Retinal pigment epithelial cell (primary cell): ENCODE measurements around the gene PFN4.
"Not testable (repeated sequence)": the region's sequence is repeated elsewhere in the genome, so short reads cannot be mapped to it uniquely, and the experiment has no call there.

ENCODE experiments used
- DNase-seq: peaks from one replicate; pipeline ENCODE4 v3.0.0-alpha.2; 2010; ENCODE audit warnings: low read depth
- H3K4me3 ChIP-seq: 2 replicates; pipeline ENCODE4 v1.5.1; 2011; ENCODE audit warnings: mild to moderate bottlenecking, low read length, control low read depth, moderate library complexity
- CTCF ChIP-seq: conservative IDR thresholded peaks from 2 replicates; pipeline ENCODE4 v1.5.1; 2011; ENCODE audit warnings: low read depth, low read length, control low read depth, inconsistent platforms

PFN4 gene

GRCh38 chr2:24159708-24160107 lies 36.6 kb upstream of the PFN4 start:
- H3K4me3 ChIP-seq = no peak overlapping the region

DNA sequence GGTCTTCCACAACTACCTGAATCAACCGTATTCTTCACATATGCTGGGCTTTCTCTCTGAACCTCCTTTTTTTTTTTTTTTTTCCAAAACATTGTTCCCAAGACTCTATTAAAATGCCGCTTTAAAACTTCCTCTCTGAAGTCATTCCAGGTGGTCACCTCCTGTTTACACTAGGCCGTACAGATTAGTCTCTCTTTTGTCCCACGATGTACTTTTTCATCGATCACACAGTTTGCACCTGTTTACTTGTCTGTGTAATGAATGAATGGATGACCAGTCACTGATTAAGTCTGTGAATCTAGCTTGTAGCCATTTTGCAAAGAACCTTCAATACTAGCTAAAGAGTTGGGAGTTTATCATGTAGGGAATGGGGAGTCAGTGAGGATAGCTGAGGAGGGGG lies 35.0 kb upstream of the PFN4 start:
- TF ChIP-seq CTCF = no peak
- no peak for DNase-seq
- no peak overlapping the region for H3K4me3 ChIP-seq

More at GRCh38 chr2:24159708-24160107, 36.6 kb upstream of the PFN4 start:
- DNase-seq = no peak
- no peak for TF ChIP-seq CTCF

- TF ChIP-seq CTCF = no peak
- no peak for DNase-seq
- no peak overlapping the region for H3K4me3 ChIP-seq
Observed at GRCh38 chr2:24153478-24153877, 30.3 kb upstream of the PFN4 start.

DNA sequence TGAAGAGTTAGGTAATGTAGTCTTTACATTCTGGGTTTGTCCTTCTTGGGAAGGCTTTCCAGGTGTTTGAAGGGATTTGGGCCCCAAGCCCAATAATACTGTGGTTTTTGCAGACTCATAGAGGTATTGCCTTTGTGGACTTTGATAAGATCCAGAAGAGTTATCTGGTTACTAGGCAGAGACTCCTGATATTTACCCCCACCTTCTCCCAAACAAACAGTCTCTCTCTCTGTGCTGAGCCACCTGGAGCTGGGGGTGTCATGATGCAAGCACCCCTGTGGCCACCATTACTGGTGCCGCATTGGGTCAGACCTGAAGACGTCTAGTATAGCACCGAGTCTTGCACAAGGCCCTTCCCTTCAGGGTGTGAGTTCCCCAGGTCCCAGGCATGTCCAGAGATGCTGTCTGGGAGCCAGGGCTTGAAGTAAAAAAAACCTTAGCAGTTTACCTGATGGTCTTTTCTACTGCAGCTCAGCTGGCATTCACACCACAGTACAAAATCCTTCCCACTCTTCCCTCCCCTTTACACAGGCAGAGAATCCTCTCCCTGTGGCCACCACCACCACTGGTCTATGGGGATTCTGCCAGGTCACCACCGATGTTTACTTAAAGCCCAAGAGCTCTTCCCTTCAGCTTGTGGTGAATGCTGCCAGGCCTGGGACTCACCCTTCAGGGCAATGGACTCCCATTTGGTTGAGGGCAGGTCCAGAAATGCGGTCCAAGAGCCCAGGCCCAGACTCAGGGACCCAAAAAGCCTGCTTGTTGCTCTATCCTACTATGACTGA lies 29.5 kb upstream of the PFN4 start:
- TF ChIP-seq CTCF = no peak
- DNase-seq = no peak
- H3K4me3 ChIP-seq = no peak overlapping the region

GRCh38 chr2:24147364-24147763 lies 24.2 kb upstream of the PFN4 start:
- TF ChIP-seq CTCF = no peak
- DNase-seq = no peak
- H3K4me3 ChIP-seq = no peak overlapping the region

DNA sequence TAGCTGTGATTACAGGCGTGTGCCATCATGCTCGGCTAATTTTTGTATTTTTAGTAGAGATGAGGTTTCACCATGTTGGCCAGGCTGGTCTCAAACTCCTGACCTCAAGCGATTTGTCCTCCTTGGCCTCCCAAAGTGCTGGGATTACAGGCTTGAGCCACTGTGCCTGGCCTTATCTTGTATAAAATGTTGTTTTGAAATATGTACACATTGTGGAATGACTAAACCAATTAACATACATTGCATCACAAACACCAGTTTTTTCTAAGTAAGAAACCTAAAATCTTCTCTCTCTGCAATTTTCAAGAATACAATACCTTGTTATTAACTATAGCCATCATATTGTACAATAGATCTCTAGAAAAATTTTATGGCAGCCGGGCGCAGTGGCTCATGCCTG lies 17.2 kb upstream of the PFN4 start:
- not testable (repeated sequence) for H3K4me3 ChIP-seq, DNase-seq

- H3K4me3 ChIP-seq = no peak overlapping the region
- TF ChIP-seq CTCF = no peak
- no peak for DNase-seq
Observed at GRCh38 chr2:24132543-24132942, 9.4 kb upstream of the PFN4 start.
